Kidney glomerular epithelial cell (primary cell): ENCODE results near the gene SVIL.
A peak's percentile ranks its signal among the peaks of the same experiment; 100 is the strongest.
"Not testable (repeated sequence)": the region's sequence is repeated elsewhere in the genome, so short reads cannot be mapped to it uniquely, and the experiment has no call there.

Source experiments
- DNase-seq: peaks from one replicate; lab custom pipeline; 2025; lab: John Stamatoyannopoulos, UW

SVIL gene

GRCh38 chr10:29622382-29622922 is 12.3 kb downstream of the SVIL start:
- DNase-seq = no peak

- peak; percentile 29 for DNase-seq
Measured at GRCh38 chr10:29621161-29621560, 13.6 kb downstream of the SVIL start.

DNA sequence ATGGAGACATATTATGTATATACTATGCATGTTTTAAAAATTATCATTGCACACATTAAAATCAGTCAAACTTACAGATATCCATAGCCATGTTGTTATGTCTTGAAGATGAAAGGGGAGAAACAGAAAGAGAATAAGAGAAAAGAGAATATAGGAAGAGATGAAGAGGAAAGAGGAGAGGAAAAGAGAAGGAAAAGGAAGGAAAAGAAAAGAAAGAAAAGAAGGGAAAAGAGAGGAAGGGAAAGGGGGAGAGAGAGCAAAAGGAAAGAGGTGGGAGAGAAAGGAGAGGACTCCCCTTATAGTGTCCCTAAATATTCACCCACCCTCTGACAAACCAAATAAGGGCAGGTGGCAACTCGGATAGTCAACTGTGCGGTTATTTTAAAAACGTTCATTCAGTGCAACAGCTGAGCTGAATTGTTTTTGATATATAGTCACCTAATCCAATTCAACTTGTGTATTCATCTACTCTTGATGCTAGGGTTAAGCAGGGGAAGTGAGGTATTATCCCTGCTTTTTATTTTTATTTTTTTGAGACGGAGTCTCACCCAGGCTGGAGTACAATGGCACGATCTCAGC is 14.6 kb downstream of the SVIL start:
- DNase-seq = no peak

DNA sequence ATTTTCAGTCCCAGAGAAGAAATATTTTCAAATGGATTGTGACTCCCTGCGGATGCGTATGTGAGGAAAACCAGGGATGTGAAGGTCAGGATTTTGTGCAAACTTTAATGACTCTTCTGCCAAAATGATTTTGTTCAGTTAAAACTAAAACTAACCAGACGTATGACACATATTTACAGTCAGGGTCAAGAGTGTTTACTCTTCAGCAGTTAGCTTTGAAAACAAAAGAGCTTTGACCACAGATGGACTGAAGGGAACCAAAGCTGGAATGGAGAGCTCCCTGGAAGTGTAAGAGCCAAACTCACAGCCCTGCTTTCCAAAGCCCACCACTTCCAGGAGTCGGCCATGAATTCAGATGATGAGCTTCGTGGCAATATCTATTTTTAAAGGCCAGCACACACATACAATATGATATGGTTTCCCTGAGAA is 15.5 kb downstream of the SVIL start:
- DNase-seq = no peak

DNA sequence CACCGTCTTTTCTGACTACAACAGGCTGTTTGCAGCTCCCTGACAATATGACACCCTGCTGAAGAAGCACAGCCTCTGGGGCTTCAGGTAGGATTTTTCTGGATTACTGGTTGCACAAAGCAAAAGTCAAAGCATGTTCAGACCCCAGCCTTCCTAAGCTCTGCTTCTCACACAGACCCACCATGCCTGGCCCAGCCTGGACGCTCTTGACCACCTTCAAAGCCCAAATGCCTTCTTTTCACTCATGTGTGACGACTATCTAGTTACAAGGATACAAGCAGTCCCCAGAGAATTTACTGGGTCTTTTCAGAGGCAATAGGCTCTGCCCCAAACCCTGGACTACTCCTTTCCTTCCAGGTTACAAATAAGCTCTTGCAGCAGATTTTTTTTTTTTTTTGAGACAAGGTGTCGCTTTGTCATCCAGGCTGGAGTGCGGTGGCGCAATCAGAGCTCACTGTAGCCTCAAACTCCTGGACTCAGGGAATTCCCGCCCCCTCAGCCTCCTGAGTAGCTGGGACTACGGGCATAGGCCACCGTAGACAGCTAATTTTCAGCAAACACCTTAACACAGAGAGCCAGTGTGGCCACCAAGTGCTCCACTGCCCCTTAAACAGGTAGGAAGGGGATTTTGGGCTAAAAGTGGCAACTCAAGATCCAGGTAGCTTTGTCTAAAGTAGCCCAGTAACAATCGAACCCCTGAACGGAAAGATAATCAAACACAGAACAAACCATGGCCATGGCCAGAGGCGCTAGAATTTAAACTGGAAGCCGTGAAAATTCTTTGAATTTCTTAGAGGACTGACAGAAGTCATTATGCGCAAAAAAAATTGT is 16.2 kb downstream of the SVIL start:
- peak; percentile 19 for DNase-seq

DNA sequence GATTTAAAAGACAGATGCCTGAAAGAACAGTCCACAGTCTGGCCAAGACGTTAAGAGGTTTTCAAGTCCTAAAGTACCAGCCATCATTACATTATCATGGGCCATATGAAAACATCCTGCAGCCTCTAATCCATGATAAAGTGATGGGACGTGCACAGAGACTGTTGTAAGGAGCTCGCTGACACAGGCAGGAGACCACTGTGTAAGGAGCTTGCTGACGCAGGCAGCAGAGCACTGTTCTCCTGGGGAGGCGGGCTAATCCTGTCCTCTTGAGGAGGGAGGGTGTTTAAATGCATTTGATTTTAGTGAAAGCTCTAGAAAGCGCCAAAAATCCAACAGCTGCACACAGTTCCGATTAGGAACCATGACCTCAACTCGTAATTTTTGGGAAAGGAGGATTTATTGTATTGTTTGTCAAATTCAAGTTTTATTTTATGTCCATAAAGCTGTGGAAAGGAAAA is 16.9 kb downstream of the SVIL start:
- no peak for DNase-seq

GRCh38 chr10:29616542-29616941 is 18.2 kb downstream of the SVIL start:
- DNase-seq = no peak

- DNase-seq = no peak
Measured at GRCh38 chr10:29615195-29615594, 19.6 kb downstream of the SVIL start.

DNA sequence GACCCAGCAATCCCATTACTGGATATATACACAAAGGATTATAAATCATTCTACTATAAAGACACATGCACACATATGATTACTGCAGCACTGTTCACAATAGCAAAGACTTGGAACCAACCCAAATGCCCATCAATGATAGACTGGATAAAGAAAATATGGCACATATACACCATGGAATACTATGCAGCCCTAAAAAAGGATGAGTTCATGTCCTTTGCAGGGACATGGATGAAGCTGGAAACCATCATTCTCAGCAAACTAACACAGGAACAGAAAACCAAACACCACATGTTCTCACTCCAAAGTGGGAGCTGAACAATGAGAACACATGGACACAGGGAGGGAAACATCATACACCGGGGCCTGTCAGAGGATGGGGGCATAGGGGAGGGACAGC is 20.5 kb downstream of the SVIL start:
- not testable (repeated sequence) for DNase-seq

DNA sequence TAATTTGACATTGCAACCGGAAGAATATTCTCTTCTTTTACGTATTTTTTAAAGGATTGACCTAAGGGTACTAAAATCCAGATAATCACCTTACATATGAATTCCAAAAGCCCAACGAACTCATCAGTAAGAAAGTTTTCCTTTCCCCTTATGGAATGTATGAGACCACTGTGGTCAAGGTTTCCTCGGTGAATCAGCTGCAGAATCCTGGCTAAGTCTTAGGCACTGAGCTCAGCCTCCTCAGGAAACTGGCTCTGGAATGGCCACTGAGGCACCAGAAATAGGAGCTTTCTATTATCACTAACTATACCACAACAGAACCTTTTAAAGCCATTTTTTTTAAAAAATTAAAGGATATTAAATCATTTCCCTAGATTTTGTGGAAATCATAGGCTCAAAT is 21.0 kb downstream of the SVIL start:
- DNase-seq = no peak

GRCh38 chr10:29613196-29613595 is 21.6 kb downstream of the SVIL start:
- no peak for DNase-seq

DNA sequence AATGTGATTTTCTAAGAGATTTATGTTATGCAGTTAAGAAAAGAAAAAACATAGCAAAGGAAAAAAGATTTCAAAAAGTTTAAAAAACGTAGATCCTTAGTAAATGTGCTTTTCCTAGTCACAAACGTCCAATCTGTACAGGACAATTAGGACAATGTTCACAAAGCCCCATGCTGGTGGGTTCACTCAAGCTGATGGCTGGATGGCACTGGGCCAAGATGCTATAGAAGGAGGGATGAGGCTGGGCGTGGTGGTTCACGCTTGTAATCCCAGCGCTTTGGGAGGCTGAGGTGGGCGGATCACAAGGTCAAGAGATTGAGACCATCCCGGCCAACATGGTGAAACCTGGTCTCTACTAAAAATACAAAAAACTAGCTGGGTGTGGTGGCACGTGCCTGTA is 22.1 kb downstream of the SVIL start:
- DNase-seq = no peak

DNA sequence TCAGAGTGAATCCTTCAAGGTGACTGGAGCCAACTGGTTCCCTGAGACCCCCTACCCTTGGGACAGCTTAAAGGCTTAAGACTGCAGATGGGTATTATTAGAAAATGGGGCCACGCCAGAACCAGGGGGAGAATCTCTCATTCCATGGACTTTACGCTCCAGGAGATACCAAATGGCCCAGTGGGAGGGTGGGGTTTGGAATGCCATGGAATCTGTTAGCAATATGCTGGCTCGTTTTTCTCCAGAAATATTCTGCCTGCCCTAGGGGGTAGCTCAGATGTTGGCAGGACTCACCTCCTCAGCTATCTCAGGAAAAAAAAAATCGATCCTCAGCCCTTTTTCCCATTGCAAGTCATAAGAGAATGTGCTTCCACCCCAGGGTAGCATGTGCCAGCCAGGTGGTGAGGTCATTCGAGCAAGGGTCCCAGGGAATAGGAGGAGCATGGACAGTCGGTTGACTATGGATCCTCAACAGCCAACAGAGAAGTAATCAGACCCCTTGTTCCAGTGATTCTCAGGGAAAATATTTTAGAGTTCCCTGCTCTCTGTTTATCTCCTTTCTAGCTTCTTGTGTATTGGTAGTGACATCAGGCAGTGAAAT is 22.9 kb downstream of the SVIL start:
- DNase-seq = no peak

- peak; percentile 25 for DNase-seq
Measured at GRCh38 chr10:29610876-29611647, 23.7 kb downstream of the SVIL start.

- DNase-seq = not testable (repeated sequence)
Measured at GRCh38 chr10:29610331-29610730, 24.4 kb downstream of the SVIL start.

GRCh38 chr10:29609696-29610095 is 25.1 kb downstream of the SVIL start:
- no peak for DNase-seq

GRCh38 chr10:29608476-29609301 is 26.1 kb downstream of the SVIL start:
- DNase-seq = no peak

DNA sequence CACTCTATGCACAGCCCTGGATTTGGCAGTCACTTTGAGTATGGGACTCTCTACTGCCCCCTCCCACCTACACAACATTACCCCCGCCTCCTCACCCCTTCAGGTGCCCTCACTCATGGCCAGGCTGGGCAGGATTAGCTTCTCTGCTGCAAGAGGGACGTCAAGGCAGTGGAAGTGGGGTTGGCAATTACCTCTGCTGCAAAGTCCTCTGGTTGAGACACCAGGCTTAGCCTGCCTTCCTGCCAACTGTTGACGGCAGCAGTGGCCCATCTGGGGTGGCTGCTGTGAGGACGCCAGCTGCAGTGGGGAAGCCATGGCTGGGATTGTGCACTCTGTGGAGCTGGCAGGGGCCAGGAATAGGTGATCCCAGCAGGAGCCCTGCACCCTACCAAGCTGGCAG is 26.7 kb downstream of the SVIL start:
- DNase-seq = no peak

- no peak for DNase-seq
Measured at GRCh38 chr10:29607576-29607975, 27.2 kb downstream of the SVIL start.

GRCh38 chr10:29606693-29607092 is 28.1 kb downstream of the SVIL start:
- not testable (repeated sequence) for DNase-seq

- DNase-seq = no peak
Measured at GRCh38 chr10:29604291-29604825, 30.4 kb downstream of the SVIL start.
